Astrocyte of the cerebellum (primary cell): ENCODE results near the gene THAP3.

ENCODE experiments used
- DNase-seq: peaks from one replicate; pipeline ENCODE4 v3.0.0-alpha.2; 2011; ENCODE audit warnings: low read depth
- H3K4me3 ChIP-seq: 2 replicates; pipeline ENCODE4 v1.5.1; 2011; ENCODE audit warnings: mild to moderate bottlenecking, low read depth, low read length, moderate library complexity
- CTCF ChIP-seq: IDR thresholded peaks from 2 replicates; pipeline ENCODE4 v1.5.1; 2012; ENCODE audit warnings: low read length, low read depth, moderate library complexity, mild to moderate bottlenecking; ENCODE audit errors: missing control alignments
- in situ Hi-C: cut with HindIII; loops from 2 replicates; pipeline ENCODE4 v1.10.0; 2017; ENCODE audit warnings: low sequenced_read_pairs

Gene THAP3

DNA sequence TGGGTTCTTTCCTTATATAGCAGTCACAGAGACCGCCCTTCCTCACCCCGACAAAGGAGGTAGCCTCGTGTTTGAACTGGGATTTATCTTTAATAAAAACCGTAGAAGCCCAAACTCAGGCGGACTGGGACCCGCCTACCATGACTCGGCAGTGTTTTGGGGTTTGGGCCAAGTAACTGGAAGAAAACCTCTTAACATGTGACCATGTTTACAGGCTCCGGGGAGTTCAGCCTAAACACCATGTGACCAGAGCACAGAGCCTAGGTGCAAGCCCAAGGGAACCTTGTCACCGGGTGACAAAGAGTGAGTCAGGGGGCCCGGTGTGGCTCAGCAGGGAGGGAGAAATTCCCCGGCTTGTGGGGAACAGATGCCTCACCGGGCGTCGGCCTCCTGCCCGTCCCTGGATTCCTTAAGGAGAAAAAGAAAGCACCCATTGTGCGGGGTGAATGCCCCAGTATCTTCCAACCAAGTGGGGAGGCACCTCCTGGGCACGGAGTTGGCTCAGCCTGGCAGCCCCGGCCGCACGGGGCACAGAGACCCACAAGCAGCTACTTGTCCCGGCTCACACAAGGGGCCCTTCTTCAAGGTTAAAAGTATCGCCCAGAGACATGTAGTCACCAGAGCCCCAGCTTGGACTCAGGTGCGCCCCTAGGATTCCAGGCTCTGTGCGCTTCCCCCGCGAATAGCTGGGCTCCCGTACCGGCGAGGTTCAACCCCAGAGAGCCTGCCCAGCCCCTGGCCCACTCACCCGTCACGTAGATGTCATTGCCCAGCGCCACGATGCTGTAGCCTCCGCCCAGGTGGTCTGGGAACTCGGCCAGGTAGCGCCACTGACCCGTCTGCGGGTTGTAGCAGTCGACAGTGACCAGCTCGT, 23.4 kb upstream of the THAP3 start:
- peak; percentile 80 for DNase-seq
- H3K4me3 ChIP-seq = peak overlapping the region; percentile 89
- in situ Hi-C loops = no loop called here
- TF ChIP-seq CTCF = peak; percentile 11

DNA sequence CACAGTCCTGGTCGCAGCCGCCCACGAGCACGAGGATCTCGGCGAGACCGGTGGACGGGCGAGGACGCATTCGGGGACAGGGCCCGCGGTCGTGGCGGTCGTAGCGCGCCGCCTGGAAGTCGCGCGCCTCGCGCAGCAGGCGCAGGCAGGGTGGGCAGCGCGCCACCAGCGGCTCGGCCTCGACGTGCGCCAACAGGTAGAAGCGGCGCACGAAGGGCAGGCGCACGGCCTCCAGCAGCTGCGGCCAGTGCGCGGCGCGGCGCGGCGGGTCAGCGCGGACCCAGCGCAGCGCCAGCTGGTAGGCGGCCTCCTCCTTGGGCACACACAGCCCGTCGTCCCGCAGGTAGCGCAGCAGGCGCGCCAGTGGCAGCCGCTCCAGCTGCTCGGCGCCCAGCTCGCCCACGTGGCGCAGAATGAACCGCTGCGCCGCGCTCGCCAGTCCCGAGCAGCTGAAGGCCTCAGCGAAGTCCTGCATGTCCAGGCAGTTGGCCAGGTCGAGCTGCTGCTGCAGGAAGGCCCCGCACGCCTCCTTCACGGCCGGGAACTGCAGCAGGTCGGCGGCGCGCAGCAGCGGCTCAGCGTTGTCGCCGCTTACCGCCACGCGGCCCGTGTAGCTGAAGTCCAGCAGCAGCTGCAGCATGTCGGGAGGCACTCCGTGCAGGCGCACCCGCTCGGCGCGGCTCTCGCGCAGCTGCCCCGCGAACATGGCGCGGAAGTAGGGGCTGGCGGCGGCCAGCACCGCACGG, 22.6 kb upstream of the THAP3 start:
- no peak for DNase-seq
- TF ChIP-seq CTCF = no peak
- in situ Hi-C loops = no loop called here
- peak overlapping the region; percentile 89 for H3K4me3 ChIP-seq

DNA sequence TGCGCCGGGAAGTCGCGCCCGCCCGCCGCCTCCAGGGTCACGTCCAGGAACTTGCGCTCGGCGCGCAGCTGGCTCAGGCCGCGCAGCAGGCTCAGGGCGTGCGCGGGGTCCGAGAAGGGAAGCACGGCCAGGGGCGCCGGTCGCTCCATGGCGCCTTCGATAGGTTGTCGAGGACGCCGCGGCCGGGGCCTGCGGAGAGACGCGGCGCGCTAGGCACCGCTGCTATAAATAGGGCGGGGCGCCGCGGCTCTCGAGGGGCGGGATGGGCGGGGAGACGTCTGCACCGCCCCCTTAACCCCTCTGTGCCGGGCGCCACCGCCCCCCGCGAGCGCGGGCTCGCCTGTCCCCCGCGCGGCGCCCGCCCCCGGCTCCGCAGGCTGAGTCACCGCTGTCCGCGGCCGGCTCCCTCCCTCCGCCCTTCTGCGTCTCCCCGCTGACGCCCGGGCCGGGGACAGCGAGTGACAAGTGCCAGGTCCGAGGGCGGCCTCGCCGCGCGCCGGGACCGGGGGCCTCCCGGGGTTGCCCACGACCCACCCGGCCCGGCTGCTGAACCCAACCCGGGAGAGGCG, 21.9 kb upstream of the THAP3 start, which contains the start of gene KLHL21:
Gene KLHL21, minus strand, starts transcription at position 201 of the 569 bp plus-strand sequence. Its CDS starts 52 bp downstream, at position 149.
- DNase-seq = peak; percentile 33
- in situ Hi-C loops = no loop called here
- TF ChIP-seq CTCF = no peak
- H3K4me3 ChIP-seq = peak within 1 kb of the TSS; percentile 89

- TF ChIP-seq CTCF = no peak
- peak; percentile 62 for DNase-seq
- in situ Hi-C loops = no loop called here
- peak overlapping the region; percentile 89 for H3K4me3 ChIP-seq
These were observed 21.3 kb upstream of the THAP3 start for GRCh38 chr1:6603238-6603914.

DNA sequence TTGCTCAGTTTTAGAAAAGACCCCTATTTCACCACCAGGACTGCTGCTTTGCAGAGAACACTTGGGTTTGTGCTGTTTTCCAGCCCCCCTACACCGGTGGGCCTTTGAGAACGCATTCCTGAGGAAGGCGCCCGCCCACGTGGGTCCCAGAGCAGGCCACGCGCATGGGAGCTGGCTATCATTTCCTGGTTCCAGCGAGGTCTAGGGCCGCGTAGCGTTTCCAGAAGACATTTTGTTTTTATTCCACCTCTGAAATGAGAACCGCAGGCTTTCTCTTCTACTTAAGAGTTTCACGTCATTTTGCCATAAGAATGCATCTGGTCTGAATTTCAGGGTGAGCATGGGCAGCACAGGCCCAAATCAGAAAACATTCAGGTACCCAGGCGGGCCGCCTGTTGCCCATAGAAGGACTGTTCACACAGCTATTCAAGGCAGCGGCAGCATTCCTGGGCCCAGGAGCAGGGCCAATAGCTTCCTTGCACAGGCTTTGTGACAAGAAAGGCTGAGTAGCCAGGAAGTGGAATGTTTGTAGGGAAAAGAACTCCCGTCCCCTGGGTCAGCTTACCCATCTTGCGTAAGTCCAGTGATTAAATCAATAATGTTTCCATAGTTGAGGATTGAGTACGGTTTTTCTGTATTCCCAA, 20.6 kb upstream of the THAP3 start:
- TF ChIP-seq CTCF = no peak
- in situ Hi-C loops = no loop called here
- DNase-seq = peak; percentile 50
- no peak overlapping the region for H3K4me3 ChIP-seq
